SW480 (cell line): Measurements from ENCODE around the gene NHS.

ENCODE experiments used
- DNase-seq: peaks from one replicate; pipeline ENCODE4 v3.0.0-alpha.2; 2016; ENCODE audit warnings: low spot score

NHS gene

DNA sequence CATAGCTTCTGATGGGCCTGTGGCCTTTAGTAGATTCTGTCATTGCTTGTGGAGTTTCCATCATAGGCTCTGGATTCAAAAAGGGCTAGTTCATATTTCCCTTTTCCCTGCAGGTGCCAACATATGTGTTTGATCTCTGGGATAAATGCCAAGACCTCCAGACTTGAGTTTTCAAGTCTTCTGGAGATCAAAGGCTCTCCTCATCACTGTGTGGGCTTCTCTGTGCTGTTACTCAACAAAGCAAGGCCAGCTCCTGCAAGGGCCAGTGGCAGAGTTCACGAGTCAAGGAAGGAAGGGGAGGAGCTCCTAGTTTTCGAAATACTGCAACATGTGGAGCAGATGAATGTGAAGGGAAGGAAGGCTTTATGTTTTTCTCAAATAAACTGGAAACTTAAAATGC is 299.6 kb downstream of the NHS start:
- DNase-seq: peak; percentile 21

DNA sequence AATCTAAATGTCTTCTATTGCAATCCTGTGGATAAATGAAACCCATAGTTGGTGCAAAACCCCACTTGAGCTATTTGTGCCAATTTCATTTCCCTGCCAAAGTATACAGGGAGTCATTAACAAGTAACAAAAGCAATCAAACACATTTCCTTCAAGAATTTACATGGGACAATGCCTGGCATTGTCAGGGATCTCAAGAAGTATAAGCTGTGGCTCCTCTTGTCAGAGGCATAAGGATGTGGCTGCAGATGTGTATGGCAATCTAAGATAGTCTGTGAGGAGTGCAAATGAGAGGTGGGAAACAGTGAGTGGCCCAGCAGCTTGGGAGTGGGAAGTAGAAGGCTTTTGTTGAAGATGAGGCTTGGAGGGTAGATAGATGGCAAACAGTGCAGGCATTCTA is 304.3 kb downstream of the NHS start:
- DNase-seq: no peak

DNA sequence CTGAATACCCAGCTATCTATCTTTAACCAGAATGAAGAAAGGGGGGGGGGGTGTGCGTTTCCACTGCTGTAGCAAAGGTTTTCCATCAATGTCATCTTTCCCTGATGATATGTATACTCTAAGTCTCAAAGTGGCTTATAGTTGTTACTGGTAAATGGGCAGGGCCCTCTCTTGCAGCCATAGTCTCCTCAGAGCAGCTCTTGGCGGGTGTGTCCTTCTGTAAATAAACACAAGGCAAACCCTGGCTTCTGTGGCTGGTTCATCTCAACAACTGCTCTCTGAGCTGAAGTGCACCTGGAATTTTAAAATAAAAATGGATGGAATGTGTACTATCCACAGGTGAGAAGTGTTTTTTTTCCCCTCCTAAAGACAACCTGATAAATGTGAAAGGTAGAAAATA is 304.8 kb downstream of the NHS start:
- no peak for DNase-seq

- DNase-seq: no peak
These were observed 305.9 kb downstream of the NHS start for GRCh38 chrX:17680732-17681413.

- DNase-seq: no peak
These were observed 307.3 kb downstream of the NHS start for GRCh38 chrX:17682259-17682658.

- no peak for DNase-seq
These were observed 310.0 kb downstream of the NHS start for GRCh38 chrX:17685026-17685425.

DNA sequence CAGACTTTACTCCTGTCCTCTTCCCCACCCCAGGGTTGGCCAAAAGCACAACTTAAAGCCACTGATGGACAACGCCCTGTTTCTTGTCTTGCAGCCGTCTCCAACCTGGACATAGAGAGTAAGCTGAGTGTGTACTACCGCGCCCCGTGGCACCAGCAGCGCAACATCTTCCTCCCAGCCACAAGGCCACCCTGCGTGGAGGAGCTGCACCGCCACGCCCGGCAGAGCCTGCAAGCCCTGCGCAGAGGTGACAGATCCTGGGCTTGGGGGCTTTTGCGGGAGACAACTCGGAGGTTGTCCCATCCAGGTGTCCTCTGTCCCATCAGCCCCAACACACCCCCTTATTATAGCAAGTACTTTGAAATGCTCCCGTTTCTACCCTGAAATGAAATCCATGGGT is 312.6 kb downstream of the NHS start:
- DNase-seq: no peak

GRCh38 chrX:17689971-17690409 is 315.0 kb downstream of the NHS start:
- DNase-seq: peak; percentile 36

GRCh38 chrX:17692709-17693346 is 317.8 kb downstream of the NHS start:
- DNase-seq: no peak

DNA sequence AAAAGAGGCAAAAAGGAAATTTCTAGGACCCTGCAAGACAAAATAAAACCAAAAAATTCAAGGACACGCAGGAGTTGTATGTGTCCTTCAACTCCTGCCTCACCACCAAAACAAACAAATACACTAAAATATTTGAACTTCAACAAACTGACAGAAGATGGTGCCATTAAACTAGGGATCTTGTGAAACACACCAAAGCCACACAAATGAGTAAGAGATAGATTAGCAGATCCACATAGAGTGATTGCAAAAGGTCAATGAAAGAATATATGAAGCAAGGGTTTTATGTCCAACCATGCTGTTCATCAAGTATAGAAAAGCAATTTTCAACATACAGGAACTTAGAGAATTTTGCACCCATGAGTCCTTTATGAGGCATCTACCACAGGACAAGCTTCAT is 322.2 kb downstream of the NHS start:
- peak; percentile 25 for DNase-seq

- no peak for DNase-seq
These were observed 326.0 kb downstream of the NHS start for GRCh38 chrX:17700976-17701375.

DNA sequence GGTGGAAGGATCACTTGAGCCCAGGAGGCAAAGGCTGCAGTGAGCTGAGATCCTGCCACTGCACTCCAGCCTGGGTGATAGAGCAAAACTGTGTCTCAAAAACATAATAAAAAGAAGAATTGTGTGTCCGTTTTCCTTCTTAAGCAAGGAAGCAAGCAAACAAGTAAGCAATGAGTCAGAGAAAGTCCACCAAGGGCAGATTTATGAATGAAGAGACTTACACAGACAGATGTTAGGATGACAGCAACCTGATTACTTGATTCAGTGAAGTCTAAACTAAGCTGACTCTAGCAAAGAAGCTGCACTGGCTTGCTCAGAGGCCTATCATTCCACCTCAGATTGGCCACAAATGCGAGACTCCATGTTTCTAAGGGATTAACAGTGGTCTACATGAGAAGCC is 328.2 kb downstream of the NHS start:
- peak; percentile 33 for DNase-seq

- no peak for DNase-seq
These were observed 330.2 kb downstream of the NHS start for GRCh38 chrX:17705211-17705610.

DNA sequence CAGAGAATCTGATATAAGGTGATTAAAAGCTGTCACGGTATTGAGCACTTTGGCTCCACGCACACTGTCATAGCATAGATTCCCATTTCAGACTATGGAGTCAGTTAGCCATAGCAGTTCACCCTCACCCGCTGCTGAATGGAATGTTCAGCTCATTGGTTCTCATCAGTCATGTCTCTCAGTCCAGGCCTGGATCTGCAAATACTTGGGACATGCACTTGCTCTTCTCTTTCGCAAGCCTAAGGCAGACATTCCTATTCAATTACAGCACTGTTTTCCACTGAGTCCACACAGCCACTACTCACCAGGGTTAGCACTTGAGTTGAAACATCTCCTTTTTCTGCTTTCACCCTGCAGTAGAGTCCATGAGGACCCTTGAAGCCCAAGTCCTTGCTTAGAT is 331.7 kb downstream of the NHS start:
- DNase-seq: no peak

DNA sequence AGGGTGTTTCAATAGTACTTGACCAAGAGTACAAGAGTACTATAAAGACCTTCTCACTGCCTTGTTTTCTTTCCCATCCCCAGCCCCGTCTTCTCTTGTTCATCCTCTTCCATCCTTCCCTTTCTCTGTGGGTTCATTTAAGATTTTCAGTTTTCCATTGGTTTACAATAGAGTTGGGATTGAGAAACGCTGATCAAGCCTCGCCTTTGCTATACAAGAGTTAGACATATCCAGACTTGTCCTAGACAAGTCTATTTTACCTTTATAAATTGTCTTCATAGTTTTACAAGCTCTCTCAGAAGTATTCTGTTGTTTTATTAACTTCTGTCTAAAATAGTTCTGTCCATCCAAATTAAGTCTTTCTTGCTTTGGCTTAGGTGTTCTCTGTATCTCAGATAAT is 332.7 kb downstream of the NHS start:
- DNase-seq: no peak

DNA sequence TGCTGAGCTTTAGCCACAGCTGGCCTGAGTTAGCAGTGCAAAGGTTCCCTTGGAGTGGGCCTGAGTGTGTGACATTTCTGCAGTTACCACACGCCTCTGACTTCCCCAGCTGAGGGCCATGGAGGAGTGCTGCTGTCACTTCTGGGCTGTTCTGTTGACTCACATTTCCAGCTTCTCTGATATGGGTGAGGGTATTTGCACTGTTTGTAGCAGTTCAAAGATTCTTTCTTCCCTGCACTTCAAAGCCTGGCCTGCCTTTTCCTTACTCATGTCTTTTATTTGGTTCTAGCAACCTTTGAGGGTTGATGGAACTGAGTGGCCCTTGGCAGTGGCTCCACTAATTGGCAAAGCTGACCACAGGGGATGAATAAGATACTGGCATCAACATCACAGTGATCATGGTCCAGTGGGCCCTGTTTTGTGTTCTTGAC is 335.9 kb downstream of the NHS start:
- peak; percentile 12 for DNase-seq

DNA sequence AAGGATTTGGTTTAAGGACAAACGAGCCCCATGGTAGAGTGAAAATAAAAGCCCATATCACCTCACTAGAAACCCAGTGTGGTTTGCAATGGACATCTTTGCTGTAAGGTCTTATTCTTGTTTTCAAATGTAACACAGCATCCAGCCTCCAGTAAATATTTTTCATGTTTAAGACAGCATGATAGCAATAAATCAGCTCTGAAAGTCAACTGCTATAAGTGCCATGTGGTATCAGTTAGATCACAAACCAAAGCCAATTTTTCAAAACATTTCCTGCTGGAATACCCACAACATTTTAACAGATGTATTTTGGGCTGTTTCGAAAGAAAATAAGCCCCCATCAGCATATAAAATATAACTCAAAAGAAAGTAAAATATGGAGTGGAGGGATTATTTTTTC is 338.3 kb downstream of the NHS start:
- DNase-seq: no peak

- DNase-seq: no peak
These were observed 343.7 kb downstream of the NHS start for GRCh38 chrX:17718649-17719165.

- no peak for DNase-seq
These were observed 344.7 kb downstream of the NHS start for GRCh38 chrX:17719711-17720110.

DNA sequence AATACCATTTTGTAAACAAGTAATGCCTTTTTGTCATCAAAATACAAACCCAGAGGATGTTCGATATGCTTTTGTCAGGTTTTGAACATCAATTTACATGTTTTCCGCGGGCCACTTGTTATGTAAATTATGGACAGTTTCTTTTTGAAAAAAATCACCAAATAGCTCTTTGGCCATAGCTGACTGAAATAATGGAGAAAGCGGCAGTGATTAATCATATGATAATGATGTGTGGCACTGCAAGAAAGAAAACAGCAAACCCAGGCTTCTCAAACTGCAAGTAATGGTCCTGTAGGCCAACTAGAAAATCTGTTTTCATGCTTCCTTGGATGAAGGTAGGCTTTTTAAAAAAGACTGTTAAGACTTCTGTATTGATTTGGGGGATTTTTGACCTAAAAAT is 346.7 kb downstream of the NHS start:
- no peak for DNase-seq

DNA sequence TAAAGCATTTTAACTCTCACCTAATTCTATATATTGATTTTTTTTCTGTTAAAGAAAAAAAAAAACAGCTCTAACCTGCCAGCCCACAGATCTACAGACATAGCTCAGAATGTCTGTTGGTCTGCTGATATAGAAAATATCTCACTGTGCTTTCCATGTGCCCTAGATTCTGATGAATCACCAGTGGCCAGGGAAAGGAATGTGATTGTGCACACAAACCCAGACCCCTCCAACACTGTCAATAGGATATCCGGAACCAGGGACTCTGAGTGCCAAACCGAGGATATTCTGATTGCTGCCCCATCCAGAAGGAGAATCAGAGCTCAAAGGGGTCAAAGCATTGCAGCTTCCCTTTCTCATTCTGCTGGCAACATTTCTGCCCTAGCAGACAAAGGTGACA is 350.2 kb downstream of the NHS start:
- no peak for DNase-seq

DNA sequence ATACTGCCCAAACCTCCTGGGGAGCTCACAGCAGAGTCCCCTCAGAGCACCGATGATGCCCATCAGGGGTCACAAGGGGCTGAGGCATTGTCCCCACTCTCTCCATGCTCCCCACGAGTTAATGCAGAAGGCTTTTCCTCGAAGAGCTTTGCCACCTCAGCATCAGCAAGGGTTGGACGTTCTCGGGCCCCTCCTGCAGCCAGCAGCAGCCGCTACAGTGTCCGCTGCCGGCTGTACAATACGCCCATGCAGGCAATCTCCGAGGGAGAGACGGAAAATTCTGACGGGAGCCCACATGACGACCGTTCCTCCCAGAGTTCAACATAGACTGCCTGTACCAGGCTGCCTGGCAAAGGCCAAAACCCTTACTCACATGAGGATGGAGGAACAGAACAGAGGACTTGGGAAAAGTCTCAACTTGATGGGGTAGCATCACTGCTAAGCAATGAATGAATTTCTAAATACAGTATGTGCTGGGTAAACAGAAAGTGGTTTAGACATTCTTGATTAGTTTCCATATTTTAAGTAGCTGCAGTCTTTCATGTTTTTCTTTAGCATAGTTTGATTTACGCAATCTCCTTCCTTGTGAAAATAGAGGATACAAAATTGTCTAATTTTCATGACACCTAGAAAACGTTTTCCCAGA is 357.3 kb downstream of the NHS start:
- DNase-seq: no peak

GRCh38 chrX:17735406-17735805 is 360.4 kb downstream of the NHS start:
- DNase-seq: no peak
